CD4-positive, alpha-beta T cell treated with Interleukin-21 for 1 hour (primary cell): ENCODE results near the gene FMNL2.

ENCODE experiments used
- DNase-seq: peaks from one replicate; pipeline ENCODE4 v3.0.0-alpha.2; 2020

FMNL2 gene

DNA sequence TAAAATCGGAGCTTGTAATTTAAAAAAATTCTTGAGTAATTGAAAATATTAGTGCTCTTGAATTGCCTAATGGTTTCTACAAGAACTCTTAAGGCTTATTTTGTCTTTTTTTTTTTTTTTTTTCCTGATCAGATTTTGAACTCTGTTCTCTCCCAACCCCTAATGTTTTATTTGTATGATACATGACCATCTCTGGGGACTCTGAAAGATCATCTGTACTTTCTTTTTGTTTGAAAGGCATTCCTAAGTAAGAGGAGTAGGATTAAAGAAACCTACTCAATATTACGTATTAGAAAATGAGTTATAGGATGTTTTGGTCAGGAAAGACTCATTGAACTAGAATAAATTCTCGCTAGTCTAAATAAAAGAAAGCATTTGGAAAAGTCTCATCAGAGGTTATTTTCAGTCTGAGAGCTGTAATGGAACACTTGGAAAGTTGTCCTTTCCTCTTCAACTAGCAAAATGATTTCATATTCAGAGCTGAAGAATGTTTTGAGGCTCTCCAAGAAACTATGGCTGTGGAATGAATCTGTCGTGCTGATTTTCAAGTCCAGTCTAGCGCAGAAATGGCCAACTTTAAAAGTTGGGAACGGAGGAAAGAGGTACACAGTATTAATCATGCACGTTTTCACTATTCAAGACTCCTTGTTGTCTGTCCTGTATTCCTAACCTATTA is 199.6 kb downstream of the FMNL2 start:
- DNase-seq: no peak

DNA sequence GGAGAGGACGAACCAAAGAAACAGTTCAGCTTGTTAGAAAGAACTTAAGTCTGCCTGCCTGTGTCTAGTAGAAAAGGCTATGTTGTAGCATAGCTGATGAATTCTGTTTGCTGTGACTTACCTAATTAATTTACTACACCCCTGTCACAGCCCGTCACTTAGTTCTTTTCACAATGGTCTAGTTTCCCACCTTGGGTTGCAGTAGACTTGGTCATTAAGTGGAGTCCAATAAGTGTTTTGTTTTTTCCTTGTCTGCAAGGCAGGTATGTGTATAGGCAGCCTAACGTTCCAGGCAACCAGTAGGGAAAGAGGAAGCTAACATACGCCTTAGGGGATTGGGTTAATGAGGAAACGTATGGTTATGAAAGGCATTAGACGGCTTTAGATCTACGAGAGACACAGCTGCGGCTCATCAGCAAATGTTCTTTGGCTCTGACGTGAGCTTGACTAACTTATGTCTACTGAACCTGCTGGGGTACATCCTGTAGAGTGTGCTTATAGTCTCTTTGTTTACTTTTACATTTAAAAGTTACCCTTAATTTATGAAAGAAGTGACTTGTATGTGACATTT is 202.2 kb downstream of the FMNL2 start:
- DNase-seq: no peak

DNA sequence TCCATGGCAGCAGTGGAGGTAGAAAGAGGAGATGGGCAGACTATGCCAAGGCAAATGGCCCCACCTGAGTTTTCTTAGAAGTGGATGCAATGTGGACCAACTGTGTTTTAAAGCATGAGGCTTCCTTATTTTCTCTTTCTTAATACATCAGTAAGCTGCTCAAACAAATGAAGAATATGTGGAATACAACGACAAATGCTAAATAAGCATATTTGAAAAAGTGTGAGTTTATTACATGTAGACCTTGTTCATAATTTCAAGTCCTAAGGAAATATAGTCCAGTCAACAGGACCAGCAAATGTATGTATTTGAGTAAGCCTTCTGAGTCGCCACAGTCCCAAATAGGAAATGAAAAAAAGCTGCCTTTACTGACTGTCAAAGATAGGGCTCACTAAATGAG is 204.4 kb downstream of the FMNL2 start:
- DNase-seq: no peak

DNA sequence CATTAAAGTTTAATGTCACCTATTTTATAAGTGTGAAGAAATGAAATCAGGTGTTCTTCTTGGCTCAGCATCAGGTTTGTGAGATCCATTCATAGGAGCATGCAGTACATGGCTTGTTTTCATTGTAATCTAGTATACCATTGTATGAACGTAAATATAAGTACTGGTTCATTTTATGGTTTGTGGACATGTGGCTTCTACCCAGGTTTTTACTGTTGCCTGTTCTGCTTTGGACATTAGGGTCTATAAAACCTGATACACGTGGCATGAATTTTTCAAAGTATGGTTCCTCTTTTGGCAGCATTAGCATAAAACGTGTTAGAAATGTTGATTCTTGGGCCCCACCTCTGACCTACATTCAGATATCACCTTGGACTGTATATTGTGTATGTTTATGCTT is 206.7 kb downstream of the FMNL2 start:
- DNase-seq: no peak

DNA sequence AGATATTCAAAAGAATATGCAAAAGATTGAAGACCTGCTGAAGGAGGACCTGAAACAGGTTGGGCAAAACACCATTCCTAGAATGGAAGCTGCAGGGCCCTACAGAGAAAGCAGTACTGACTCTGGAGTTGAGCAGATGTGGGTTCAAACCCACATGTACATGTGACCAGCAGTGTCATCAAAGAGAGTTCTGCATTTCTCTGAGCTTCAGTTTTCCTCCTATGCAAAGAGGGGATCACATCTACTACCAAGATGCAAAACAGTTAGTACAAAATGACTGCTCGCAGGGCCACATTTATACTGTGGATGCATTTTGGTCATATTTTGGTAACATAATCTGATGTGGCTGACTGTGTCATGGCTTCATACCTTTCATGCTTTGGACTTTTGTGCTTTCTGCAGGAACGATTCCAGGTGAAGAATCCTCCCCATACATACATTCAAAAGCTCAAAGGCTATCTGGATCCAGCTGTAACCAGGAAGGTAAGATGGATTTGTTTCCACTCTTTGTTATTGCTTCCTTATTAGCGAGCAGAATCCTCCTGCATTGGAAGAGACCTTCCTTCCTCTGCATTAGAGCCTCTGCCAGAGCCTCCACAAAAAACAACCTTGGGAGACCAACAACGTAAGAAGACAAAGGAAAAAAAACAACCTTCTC is 207.5 kb downstream of the FMNL2 start:
- no peak for DNase-seq

DNA sequence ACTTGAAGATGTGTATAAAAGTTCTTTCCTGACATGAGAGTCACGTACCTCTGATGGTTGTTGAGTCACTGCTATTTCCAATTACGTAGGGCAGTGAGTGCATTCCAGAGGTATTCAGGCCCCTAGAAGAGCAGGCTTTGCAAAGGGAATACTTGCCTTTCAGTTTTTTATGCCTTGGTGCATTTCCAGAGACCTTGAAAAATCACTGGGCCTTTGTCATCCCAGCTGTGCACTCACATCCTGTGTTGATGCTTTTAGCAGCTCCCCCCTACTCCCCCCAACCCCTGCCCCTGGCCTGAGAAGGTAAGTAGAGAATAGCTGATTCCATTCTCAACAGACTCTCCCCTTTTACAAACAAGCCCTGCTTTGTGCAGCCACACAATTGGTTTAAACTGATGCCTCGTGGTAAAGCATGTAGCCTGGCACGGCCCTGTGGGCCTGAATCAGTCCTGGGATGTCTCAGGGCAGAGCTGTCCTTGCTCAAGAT is 208.1 kb downstream of the FMNL2 start:
- no peak for DNase-seq

DNA sequence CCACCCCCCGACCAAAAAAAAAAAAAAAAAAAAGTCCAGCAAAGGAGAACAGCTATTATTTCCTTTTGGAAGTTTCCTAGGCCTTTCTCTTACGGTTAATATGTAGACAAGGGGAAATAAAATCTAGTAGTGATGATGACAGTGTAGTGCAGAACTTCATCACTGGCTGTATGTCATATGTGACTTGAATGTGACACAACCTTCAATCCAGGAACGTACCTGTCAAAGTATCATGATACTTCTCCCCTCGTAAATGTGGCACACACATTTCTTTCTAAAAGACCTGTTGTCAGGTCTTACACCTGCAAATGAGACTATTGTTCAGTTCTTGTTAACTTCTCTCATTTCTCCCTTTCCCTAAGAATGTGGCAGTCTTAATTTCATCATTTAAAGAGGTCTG is 208.7 kb downstream of the FMNL2 start:
- no peak for DNase-seq

DNA sequence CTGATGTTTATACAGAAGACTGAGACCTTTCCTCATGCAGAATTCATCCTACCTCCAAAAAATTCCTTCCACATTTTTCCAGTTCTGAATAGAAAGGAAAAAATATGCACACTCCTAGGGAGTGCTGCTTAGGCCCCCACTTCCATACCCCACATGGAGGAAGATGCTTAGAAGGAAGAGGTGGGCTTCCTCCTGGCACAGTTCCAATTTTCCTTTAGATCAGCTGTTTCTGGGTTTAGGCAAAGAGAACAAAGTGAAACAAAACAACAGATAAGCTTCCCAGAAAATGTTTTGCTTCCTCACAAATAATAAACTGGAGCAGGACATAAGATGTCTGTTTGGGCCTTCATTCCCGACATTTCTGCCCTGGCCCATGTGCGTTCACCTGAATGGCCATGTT is 209.7 kb downstream of the FMNL2 start:
- DNase-seq: no peak

DNA sequence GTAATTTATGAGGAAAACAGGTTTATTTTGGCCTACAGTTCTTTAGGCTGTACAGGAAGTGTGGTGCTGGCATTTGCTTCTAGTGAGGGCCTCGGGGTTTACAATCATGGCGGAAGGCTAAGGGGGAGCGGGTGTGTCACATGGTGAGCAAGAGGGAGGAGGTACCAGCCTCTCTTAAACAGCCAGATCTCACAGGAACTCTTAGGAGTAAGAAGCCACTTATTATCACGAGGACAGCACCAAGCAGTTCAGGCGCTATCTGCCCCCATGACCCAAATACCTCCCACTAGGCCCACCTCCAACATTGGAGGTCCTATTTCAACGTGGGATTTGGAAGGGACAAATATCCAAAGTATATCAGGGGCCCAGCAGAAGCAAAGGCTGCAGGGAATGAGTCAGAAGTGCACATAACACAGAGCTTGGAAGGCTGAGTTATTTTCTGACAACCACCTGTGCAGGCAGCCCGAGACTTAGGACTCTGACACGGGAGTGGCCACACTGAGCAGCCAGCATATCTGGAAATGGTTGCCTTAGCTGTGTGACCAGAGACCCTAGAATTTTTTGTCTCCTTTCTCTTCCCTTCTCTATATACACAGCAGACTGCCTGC is 211.4 kb downstream of the FMNL2 start:
- DNase-seq: no peak

DNA sequence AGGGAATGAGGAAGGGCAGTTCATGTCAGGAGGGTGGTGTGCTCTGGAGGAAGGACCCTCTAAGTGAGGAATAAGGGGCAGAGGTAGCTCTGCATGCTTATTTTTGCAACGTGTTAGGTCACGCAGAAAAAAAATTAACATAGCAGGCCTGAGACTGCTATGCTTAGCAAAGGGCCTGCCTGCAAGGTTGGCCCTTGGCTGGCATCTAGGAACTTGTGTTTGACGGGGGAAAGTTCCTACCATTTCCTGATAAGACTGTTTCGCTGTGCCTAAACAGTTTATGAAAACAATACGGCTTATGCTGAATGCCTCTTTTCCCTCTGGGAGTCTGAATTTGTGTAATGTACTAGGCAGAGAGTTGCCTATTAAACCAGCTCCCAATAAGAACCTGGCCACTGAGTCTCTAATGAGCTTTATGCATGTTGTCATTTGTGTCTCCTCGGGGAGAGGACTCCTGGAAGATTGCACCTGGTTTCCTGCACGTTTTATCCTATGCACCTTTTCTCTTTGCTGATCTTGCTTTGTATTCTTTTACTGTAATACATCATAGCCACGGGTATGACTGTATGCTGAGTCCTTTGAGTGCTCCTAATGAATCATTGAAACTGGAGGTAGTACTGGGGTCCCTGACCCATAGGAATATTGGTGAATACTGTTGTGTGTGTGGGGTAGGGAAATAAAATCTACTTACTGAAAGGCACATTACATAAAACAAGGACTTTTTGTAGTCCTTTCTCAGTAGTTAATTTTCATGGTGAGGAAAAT is 213.3 kb downstream of the FMNL2 start:
- DNase-seq: no peak

DNA sequence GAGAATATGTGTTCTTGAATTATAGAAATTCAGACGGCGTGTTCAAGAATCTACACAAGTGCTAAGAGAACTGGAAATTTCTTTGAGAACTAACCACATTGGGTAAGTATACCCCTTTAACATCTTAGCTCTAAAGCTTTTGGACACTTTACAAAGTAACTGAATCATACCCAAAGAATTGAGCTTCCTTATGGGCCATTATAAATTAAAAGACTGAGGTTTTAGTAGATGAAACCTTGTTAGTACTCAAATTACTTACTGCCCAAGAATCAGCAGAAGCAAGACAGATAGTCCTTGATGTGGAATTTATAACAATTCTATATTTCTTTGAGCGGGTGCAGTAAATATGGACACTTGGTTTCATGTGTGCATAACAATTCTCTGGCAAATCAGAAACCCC is 214.0 kb downstream of the FMNL2 start:
- no peak for DNase-seq

DNA sequence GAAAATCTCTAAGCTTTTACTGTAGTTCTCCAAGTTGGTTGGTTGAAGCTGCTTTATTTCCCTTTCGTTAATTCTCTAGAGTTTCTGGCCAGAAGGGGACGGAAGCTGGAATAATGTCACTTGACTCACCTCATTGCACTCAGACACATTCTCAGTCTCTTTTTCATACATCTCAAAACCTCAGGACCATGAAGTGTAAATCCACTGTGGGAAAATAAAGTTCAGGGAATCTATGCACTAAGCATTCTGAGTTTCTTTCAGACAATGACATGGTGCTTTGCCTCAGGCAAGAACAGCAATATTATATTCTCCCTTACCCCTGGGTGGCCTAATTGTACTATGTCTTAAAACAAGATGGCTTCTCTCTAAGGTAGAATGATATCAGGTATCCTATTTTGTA is 214.4 kb downstream of the FMNL2 start:
- no peak for DNase-seq

DNA sequence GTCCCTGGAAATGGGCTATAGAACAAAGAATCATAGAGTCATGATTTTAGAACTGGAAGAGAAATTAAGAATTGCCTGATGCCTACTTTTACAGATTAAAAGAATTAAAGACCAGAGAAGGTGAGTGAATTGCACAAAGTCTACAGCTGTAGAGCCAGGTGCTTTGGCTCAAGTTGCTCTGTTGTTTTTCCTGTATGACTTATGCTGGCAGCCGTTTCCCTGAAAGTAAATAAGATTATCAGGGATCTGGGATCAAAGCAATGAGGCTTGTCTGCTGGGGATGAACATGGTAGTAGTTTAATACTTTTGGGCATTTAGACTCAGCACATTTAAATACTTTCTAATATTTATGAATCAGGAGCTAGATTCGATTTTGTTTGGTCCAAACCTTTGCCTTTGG is 215.4 kb downstream of the FMNL2 start:
- no peak for DNase-seq

DNA sequence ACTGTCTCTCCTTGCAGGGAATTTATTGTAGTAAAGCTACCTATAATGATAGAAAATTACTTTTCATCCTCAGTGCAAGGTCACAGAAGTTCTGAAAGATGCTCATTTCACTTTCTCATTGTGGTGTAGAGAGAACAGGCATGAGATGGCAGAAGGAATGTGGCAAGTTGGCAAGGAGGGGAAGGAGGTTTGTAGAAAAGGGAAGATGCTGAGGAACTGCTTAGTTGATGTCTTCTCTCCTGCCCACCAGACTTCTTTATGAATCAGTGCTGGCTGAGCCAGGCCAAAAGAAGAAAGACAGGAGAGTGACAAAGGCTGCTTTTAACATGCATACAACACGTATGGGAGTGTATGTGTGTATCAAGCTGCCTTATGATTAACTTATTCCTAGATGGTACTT is 217.9 kb downstream of the FMNL2 start:
- DNase-seq: no peak

DNA sequence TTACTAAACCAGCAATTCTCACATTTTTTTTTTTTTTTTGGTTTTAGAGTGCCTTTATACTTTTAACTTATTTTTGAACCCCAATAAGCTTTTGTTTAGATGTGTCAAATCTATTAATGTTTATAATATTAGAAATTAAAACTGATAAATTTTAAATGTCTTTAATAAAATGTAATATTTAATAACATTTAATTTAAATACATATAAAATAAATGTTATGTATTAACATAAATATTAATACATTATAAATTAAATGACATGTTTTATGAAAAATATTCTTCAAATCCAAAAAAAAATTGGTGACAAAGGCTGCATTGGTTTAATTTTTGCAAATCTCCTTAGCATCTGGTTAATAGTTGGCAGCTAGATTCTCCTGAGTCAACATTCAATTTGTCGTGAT is 218.5 kb downstream of the FMNL2 start:
- DNase-seq: no peak

DNA sequence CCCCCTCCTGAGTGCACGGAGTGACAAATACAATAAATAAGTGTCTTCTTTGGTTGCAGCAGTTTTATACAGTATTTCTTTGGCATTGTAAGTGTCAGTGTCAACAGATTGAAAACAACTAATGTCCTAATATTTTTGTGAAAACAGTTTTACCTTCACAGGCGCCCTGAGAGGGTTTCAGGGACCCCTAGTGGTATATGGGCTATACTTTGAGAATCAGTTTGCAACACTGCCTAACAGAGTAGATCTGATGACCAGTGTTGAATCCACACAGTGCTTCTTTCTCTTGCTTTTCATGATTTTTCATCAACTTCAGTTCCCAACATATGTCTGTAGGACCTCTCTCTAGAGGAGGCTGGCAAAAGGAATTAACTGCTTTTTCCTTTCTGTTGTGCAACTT is 220.1 kb downstream of the FMNL2 start:
- no peak for DNase-seq

DNA sequence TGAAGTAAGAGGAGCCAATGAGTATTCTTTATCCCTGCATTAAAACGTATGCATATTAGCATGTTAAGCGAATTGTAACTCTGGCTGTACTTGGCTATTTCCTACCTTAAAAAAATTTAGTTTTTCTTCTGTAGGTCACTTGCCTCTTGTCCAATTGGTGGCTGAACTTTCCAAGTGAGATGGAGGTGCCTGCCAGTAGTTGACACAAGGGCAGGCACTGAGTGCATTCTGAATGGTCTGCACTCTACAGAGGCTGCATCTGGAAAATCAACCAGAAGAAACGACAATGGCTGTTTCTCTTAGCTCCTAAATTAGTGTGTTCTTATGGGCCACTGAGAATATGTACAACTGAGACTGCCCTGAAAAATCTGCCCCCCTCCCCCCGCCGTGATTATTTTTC is 221.5 kb downstream of the FMNL2 start:
- DNase-seq: no peak

DNA sequence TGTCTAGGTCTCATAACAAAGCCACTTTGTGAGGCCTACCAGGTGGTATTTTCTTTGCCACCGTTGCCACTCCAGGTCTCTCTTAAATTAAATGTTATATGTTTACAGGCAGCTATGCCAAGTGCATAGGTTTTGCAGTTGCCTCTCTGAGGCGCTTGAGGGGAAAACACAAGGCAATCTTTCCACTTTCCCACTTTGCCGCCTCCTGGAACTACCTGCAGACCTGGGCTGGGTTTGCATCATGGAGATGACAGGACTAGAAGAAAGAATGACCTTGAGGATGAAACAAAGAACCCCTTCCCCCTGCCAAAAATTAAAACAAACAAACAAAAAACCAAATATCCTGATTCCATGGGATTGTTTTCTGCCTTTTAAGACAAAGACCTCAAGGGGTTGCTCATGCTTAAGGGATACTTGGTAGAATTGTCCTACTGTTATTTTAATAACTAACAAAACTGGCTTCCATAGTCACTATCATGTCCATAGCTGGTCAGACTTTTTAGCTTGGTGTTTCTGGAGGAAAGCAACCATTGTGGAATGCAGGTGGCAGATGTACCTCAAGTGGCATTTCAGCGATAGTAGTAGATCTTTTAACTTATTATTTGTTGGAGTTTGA is 222.4 kb downstream of the FMNL2 start:
- no peak for DNase-seq

DNA sequence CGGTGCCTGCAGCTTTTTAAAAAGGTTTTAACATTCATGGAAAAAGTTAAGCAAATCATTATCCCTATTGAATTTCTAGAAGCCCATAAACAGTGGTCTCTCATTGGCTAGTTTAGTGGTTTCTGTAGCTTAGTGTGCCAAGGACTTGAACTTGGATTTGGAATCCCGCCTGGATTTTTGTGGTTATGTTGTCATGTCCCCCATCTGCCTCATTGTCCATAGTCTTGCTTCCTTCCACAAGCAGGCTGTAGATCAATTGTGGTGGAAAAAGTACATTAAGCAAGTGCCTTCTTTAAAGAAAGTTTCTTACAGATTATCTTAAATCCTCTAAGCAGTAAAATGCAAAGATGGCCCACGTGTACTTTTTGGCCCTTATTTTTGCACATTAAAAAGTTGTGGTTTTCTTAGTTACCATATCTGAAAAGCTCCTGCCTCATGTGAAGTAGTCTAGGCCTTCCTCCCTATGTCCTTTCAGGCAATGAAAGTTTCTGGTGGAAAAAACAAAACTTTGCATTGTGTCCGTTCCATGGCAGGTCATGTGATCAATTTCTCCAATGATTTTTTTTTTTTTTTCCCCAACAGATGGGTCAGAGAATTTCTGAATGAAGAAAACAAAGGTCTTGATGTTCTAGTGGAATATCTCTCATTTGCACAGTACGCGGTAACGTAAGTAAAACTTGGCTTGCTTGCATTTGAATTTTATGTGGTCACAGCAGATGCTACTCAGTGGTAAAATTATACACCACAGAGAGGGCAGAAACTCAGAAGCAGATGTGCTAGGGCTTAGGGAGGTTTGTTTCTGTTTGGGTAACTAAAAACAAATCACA is 223.4 kb downstream of the FMNL2 start:
- DNase-seq: no peak

DNA sequence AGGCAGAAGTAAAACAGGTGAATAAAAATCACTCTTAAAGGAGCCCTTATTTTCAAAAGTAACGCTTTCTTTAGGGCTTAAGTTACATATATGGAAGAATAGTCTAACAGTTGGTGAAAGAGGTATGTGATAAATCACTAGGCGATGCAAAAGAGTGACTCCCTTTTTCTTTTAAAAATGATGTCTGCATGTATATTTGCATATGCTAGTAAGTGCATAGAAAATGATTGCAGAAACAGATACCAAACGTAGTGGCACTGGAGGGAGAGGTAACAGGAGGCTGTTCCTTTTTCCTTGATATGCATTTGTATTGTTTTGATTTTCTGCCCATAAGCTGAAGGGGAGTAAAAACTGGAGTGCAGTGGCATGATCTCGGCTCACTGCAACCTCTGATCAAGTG is 224.0 kb downstream of the FMNL2 start:
- no peak for DNase-seq

DNA sequence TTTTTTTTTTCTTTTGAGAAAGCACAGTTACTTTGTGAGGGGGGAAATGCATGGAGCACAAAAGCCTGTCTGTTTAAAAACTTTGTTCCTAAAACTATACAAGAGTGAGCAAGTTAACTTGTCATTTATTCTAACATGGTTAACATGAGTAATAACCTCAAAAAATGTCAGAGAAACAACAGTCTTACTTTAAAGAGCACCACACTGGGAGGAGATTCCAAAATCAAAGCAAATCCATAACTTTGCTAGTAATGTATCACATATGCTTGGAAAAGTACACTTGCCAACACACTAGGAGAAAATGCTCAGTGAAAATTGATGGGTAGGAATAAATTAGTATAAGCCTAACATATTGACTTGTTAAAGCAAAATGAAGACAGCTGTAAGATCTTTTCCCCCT is 225.2 kb downstream of the FMNL2 start:
- DNase-seq: no peak
